Lower leg skin (tissue), 3 donors: Measurements from ENCODE around the gene ABHD1.
"Not testable (repeated sequence)": the region's sequence is repeated elsewhere in the genome, so short reads cannot be mapped to it uniquely, and the experiment has no call there.

ENCODE experiments used
- CTCF ChIP-seq, 3 donors: fragments of 450-650 bp; IDR thresholded peaks; one replicate each; pipeline ENCODE4 v1.5.1; 2016; ENCODE audit warnings: antibody characterized with exemption in 3 of 3, mild to moderate bottlenecking in 3 of 3, moderate library complexity in 2 of 3
- POLR2A ChIP-seq, 2 donors: fragments of 450-650 bp; IDR thresholded peaks; one replicate each; pipeline ENCODE4 v1.6.1; 2016 to 2017; ENCODE audit warnings: antibody characterized with exemption in 2 of 2, mild to moderate bottlenecking in 1 of 2, moderate library complexity in 1 of 2

GRCh38 chr2:27075566-27075871 is 48.1 kb upstream of the ABHD1 start:
- not testable (repeated sequence) for TF ChIP-seq POLR2A, CTCF (IDR thresholded peaks at IDR 0.05)
